ENCODE measurements around the gene GOLGA5. TPM values are rescaled to one million over a fixed set of nuclear protein-coding genes. Genes with fewer than 3 reads are reported as not detected.

The GOLGA5 gene
- total RNA-seq, 1 donor from 2014 or later, result 51.9 TPM

DNA sequence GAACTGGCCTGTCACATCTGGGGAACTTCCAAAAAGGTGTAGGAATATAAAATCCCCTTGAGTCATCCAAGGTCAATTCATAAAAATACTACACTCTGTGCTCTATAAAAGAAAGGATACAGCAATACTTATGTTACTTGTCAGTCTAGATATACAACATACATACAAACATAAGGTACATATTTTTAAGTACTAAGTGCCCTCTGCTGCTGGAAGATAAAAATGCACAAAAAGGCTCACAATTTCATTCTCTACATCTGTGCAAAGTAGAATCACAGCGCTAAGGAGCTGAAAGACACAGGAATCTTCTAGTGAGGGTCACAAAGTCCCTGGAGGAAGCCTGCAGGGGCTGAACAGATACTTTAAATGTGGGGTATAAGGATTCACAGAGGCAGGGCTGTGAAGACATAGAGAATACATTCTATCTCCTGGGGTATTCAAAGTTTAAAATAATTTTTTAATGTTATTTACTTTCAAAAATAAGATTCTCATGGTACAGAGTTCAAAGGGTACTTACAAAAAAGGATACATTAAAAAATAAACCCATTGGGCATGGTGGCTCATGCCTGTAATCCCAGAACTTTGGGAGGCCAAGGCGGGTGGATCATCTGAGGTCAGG is 10.2 kb upstream of the GOLGA5 start:
- H3K4me1 Mint-ChIP-seq (ENCODE audit: low read depth), result peaks cover 18% of the 10 kb centered on the region
- H3K36me3 Mint-ChIP-seq (ENCODE audit: low read depth), result no peaks in the 10 kb centered on the region
- no peak for DNase-seq (ENCODE audit: low spot score)
- TF ChIP-seq, protein P1, sequence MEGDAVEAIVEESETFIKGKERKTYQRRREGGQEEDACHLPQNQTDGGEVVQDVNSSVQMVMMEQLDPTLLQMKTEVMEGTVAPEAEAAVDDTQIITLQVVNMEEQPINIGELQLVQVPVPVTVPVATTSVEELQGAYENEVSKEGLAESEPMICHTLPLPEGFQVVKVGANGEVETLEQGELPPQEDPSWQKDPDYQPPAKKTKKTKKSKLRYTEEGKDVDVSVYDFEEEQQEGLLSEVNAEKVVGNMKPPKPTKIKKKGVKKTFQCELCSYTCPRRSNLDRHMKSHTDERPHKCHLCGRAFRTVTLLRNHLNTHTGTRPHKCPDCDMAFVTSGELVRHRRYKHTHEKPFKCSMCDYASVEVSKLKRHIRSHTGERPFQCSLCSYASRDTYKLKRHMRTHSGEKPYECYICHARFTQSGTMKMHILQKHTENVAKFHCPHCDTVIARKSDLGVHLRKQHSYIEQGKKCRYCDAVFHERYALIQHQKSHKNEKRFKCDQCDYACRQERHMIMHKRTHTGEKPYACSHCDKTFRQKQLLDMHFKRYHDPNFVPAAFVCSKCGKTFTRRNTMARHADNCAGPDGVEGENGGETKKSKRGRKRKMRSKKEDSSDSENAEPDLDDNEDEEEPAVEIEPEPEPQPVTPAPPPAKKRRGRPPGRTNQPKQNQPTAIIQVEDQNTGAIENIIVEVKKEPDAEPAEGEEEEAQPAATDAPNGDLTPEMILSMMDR (IDR thresholded peaks at IDR 0.05), result peak; percentile 88
- H3K27ac Mint-ChIP-seq (ENCODE audit: unreplicated experiment), result peak overlapping the region; percentile 15
- no peaks in the 10 kb centered on the region for H3K27me3 Mint-ChIP-seq (ENCODE audit: low read depth)
- H3K9me3 Mint-ChIP-seq (ENCODE audit: low read depth), result peaks cover 8% of the 10 kb centered on the region
- H3K4me3 Mint-ChIP-seq (ENCODE audit: unreplicated experiment), result no peak overlapping the region

DNA sequence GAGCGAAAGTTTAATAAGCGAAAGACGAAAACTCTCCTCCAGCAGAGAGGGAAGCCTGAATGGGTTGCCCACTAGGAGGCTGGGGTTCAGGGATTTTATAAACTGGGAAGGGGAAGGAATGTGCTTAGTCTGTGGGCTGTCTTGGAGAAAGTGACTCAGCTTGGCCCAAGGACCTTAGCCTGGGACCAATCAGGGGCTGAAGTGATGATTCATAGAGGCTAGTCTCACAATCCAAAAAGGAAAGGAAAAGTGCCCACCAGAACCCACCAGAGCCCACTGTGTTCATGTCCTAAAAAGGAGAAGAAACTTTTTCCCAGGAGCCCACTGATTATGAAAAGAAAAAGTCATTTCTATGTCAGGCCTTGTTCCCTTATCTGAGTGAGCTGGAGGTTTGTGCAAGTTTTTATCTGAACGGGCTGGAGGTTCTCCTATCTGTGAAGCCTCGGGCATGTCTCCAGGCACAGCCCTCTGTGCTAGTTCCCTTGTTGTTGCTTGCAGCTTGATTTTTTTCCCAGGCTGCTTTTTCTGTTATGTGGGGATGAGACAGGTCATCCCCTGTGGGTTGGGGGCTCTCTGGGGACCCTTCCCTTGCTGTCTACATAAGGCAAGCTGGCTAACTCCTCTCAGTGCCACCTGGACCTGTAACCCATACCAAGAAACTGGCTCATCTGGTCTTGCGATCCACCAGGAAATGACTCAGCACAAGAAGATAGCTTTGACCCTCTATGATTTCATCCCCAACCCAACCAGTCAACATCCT is 8.3 kb upstream of the GOLGA5 start:
- TF ChIP-seq, protein P1 (IDR thresholded peaks at IDR 0.05), result peak; percentile 42
- Mint-ChIP-seq H3K9me3 (ENCODE audit: low read depth) (peaks cover 24% of the 10 kb centered on the region), H3K4me3 (ENCODE audit: unreplicated experiment) (no peak overlapping the region), H3K27ac (ENCODE audit: unreplicated experiment) (peak overlapping the region; percentile 77), H3K27me3 (ENCODE audit: low read depth) (no peaks in the 10 kb centered on the region), H3K4me1 (ENCODE audit: low read depth) (peaks cover 18% of the 10 kb centered on the region), H3K36me3 (ENCODE audit: low read depth) (peaks cover 7% of the 10 kb centered on the region)
- no peak for DNase-seq (ENCODE audit: low spot score)

DNA sequence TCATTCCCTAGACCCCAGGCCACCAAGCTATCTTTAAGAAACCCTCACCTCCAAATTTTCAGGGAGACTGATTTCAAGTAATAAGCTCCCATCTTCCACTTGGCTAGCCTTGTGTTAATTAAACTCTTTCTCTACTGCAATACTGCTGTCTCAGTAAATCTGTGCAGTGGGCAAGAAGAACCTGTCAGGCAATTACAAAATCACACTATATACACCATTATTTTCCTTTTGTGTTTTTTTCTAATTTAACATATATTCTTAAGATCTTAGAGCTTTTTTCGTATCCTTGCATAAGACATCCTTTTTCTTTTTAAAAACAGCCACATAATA is 7.7 kb upstream of the GOLGA5 start:
- Mint-ChIP-seq H3K9me3 (ENCODE audit: low read depth) (peaks cover 24% of the 10 kb centered on the region), H3K36me3 (ENCODE audit: low read depth) (peaks cover 7% of the 10 kb centered on the region)

DNA sequence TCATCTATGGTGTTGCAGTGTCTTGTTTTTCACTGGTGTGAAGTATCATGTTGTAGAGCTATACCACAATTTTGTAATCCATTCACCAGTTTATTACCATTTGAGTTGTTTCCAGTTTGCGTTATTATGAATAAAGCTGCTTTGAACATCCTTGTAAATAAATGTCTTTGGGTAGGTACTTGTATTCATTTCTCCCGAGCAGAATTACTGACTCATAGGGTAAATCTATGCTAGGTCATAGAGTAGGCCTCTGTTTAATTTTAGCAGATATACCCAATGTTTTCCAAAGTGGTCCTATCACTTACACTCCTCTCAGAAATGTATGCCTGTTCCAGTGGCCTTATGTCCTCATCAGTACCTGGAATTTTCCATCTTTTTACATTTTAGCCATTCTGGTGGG is 6.6 kb upstream of the GOLGA5 start:
- H3K4me1 Mint-ChIP-seq (ENCODE audit: low read depth), result peaks cover 18% of the 10 kb centered on the region
- H3K27me3 Mint-ChIP-seq (ENCODE audit: low read depth), result no peaks in the 10 kb centered on the region

More for the DNA sequence above, 7.7 kb upstream of the GOLGA5 start:
- no peak for DNase-seq (ENCODE audit: low spot score)
- Mint-ChIP-seq H3K4me1 (ENCODE audit: low read depth) (peaks cover 18% of the 10 kb centered on the region), H3K27ac (ENCODE audit: unreplicated experiment) (peak overlapping the region; percentile 77), H3K4me3 (ENCODE audit: unreplicated experiment) (no peak overlapping the region), H3K27me3 (ENCODE audit: low read depth) (no peaks in the 10 kb centered on the region)
- TF ChIP-seq, protein P1 (IDR thresholded peaks at IDR 0.05), result no peak

DNA sequence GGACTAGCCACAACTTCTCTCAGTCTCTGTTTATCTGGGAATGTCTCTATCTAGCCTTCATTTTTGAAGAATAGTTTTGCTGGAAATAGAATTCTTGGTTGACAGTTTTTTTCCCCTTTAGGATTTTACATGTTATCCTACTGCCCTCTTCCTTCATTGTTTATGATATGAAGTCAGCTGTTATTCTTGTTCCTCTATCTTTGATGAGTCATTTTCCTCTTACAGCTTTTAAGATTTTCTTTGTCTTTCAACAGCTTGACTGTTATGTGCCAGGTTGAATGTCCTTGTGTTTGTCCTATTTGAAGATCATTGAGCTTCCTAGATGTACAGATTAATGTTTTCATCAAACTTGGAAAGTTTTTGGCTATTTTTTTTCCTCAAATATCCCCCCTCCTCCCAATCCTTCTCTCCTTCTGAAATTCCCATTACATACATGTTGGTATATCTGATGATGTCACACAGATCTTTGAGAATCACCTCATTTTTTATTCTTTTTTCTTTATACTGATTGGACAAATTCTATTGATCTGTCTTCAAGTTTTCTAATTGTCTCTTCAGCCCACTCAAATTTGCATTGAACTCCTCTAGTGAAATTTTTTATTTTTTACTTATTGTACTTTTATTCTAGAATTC is 4.5 kb upstream of the GOLGA5 start:
- H3K4me3 Mint-ChIP-seq (ENCODE audit: unreplicated experiment), result no peak overlapping the region
- H3K27me3 Mint-ChIP-seq (ENCODE audit: low read depth), result no peaks in the 10 kb centered on the region
- H3K27ac Mint-ChIP-seq (ENCODE audit: unreplicated experiment), result no peak overlapping the region
- peaks cover 8% of the 10 kb centered on the region for H3K36me3 Mint-ChIP-seq (ENCODE audit: low read depth)
- H3K9me3 Mint-ChIP-seq (ENCODE audit: low read depth), result peaks cover 27% of the 10 kb centered on the region
- DNase-seq (ENCODE audit: low spot score), result no peak
- H3K4me1 Mint-ChIP-seq (ENCODE audit: low read depth), result peaks cover 22% of the 10 kb centered on the region
- TF ChIP-seq, protein P1 (IDR thresholded peaks at IDR 0.05), result no peak

More for the DNA sequence above, 6.6 kb upstream of the GOLGA5 start:
- Mint-ChIP-seq H3K4me3 (ENCODE audit: unreplicated experiment) (no peak overlapping the region), H3K27ac (ENCODE audit: unreplicated experiment) (no peak overlapping the region), H3K9me3 (ENCODE audit: low read depth) (peaks cover 27% of the 10 kb centered on the region), H3K36me3 (ENCODE audit: low read depth) (peaks cover 7% of the 10 kb centered on the region)
- TF ChIP-seq, protein P1 (IDR thresholded peaks at IDR 0.05), result no peak
- DNase-seq (ENCODE audit: low spot score), result no peak
